NCI-H187 treated with DMSO at 0.1 percent for 48 hours (cell line): ENCODE measurements around the gene ALK.

ENCODE experiments used
- DNase-seq: peaks from one replicate; lab custom pipeline; 2025; lab: John Stamatoyannopoulos, UW

The ALK gene

DNA sequence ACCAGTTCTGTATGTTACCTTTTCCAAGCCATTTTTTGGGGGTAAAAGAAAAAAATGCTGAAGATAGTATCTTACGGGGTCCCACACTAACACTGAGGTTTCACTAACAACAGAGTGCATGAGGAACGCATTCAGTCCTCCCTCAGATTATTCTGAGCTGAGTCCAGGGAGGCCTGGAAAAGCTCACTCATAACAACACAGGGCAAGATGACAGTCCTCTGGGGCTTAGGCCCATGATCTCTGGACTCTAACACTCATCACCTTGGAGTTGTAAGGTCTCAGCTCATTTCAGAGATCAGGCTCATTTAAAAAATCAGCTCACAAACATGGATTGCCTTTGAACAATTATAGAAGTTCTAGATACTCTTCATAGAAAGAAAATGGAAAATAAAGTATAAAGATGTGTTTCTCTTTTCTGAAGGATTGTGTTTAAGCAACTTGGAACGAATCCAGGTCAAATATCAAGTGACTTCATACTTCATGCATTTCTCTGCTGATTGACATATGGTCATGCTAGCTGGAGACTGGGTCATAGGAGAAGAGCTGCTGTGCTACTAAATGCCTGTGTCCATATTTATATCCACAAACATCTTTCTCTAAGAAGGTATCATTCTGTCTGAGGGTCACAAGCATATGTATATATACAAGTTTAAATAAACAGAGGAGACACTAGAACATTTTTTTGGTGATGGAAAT lies 265.8 kb downstream of the ALK start:
- DNase-seq = no peak

DNA sequence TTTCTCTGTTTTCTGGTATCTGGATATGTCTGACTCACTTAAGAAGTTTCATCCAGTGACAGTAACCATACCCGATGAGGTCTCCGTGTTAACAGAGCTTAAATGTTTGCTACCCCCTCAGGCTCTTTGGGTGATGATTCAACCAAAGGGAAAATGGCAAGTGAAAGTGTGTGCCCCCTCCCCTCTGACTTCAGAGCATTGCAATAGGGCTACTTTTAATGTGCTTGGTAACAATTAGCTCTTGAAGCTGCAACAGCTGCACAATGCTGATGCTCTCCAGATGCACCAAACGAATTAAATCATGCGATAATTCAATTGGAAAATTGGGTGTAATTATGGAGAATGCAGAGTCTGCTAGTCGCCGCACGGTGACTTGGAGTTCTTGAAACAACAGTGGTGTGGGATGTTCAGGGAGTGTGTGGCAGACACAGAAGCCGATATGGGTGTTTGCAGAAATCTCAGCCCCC lies 270.7 kb downstream of the ALK start:
- DNase-seq = no peak

DNA sequence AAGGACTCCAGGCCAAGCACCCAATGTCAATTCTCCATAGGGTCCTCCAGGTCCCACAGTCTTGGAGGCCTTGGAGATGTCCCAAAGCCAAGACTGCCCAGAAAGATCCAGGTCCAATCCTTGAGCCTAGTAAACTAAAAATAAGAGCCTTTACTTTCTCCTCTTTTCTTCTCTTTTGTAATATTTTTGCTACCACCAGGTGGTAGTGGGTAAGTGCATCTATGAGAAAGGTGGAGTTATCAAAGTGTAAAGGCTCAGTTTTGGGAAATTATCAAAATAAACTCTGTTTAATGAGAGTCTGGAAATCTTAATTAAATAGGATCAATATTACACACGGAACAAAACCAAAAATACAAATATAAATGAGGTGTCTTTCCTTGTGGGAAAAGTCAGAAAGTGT lies 276.4 kb downstream of the ALK start:
- no peak for DNase-seq

DNA sequence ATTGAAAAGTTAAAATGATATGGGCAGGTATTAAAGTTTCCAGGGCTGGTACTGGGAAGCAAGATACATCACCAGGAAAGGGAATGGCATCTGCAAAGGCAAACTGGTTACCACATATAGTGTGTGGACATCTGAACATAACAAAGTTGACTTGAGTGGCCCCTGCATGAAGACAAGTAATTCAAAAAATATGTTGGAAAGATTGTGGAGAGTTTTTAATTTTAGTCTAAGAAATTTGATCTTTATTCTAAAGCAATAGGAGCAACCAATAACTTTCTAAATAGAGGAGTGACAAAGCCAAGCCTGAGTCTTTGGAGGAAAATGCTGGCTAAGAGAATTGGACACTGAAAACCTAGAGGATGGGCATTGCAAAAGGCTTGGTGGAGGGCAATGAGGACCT lies 278.2 kb downstream of the ALK start:
- DNase-seq = no peak

DNA sequence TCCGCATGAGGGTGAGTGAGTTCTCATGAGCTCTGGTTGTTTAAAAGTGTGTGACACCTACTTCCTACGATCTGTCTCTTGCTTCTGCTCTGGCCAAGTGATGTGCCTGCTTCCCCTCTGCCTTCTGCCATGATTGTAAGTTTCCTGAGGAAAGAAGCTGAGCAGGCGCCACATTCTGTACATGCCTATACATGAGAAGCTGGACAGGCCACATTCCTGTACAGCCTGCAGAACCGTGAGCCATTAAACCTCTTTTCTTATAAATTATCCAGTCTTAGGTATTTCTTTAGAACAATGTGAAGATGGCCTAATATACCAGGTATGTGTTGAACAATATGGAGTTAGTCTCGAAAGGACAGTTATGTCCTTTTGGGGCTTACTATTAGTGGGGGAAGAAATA lies 281.0 kb downstream of the ALK start:
- no peak for DNase-seq

DNA sequence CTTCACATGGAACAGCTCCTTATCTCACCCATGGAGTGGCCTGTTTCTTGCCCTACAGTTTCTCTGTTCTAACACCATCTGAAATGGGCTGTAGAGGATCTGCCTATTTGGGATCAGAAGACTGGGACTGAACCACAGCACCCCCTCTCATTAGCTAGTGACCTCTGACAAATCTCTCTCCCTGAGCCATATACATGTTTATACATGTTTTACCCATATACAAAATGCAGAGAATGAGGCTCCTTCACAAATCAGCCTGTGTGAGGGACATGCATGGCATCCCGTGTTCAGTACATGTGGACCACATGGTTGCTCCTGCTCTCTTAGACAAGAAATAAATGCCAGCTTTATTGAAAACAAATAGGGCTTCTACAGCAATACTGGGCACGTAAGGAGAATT lies 282.7 kb downstream of the ALK start:
- DNase-seq = no peak

DNA sequence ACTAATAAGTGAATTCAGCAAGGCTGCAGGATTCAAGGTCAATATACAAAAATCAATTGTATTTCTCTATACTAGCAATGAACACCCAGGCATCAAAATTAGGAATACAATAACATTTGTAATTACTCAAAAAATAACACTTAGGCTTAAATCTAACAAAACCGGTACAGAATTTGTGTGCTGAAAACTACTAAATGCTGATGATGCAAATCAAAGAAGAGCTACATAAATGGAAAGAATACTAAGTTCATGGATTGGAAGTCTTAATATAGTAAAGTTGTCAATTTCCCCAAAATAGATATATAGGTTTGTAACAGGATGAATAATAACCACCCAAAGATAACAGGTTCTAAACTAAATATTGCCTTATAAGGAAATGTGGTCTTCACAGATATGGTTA lies 286.5 kb downstream of the ALK start:
- no peak for DNase-seq

DNA sequence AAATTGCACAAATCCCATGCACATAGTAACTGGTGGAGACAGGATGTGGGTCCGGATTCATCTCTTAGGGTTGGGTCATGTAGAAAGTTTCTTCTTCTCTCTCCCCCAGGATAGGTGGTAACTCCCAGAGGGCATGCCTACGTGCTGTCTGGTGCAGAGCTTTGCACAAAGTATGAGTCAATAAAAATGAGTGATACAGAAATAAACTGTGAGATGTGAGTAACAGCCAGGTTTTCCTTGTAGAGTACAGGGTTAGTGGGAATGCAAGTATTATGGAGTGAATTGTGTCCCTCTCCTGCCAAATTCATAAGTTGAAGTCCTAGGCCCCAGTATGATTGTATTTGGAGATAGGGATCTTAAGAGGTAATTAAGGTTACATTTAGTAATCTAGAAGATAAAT lies 289.4 kb downstream of the ALK start:
- no peak for DNase-seq

DNA sequence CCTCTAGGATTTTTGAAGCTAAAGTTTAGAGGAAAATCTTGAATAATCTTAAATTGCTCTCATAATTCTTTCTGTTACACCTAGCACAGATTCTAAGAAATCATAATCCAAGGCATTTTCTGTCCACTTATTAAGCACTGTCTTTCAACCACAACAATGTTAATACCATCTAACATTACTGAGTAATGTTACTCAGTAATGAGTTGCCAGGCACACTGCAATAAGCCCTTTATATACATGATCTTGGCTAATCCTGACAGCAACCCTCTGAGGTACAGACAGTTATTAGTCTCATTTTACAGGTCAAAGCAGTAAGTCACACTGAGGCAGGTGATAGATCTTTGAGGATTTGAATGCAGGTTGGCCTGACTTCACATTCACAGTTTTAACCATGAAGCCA lies 291.9 kb downstream of the ALK start:
- no peak for DNase-seq

DNA sequence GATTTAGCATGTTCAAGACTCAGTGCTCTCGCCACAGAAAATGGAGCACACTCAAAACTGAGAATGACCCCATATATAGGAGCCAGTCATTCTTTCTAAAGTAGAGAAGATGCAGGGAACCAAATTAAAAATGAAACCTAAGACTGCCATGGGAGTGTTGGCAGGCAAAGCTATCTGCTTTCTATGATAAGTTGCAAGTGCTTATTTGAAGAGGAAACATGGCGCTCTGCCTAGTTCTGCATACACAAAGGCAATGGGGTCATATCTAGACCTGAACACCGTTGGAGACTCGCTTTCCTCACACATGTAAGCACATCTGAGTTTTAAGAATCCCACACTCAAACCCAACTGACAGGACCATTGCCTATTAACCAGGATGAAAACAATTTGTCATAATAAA lies 292.5 kb downstream of the ALK start:
- DNase-seq = no peak

DNA sequence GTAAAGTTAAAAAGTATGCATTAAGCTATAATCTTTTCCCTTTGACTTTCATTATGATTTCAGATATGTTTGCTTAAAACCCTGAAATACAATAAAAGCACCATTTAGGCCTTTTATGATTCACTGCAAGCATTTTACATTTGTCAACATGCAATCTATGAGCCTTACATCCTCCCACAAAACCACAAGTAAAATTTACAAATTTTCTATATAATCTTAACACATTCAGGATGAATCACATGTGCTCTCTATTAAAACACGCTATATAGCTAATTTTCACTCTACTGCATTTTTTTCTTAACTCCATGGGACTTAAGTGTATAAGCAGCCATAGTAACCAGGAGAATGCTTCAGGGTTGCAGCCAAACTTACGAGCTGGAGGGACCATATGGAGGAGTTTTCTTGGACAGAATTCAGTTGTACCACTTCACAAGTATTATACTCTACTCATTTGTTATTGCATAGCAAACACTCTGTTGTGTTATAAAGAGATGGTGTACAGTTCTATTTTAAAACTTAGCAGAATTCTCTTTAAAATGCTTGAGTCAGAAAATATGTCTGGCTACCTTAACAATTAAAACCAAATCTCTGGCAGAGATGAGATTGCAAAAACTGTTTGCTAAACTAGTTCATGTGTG lies 293.2 kb downstream of the ALK start:
- no peak for DNase-seq

DNA sequence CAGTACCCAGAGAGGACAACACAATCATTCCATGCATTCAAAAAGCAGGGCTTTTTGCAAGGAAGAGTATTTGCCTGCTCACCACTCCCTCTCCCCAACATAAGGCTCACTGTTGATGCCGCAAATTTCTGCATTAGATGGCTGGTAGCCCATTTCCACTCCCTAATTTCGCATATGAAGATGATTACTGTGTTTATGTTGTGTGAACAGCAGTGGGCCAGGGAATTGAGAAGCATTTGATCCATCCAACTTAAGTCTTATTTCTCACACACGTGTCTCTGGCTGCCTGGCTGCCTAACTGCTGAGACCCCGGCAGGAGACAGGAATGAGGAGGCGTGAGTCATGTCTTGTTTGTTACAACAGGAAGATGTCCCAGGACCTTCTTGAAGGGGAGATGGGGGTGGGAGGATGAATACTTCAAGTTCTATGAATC lies 294.1 kb downstream of the ALK start:
- DNase-seq = no peak

DNA sequence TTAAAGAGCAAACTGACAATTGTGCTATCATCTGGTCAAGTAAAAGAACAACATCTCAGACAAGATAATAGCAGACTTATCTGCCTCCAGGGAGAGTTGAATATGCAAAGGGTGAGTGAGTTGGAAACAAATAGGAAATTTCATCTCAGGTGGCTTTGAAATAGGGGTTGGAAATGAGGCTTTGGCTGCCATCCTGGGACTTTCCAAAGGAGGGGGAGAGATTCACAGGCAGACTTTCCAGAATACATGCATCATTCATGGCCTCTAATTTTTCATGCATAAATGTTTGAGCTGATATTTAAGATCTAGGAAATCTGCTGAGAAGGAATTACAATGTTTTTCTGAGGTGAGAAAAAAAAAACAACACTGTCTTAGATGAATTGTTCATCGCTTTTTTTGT lies 300.5 kb downstream of the ALK start:
- no peak for DNase-seq

DNA sequence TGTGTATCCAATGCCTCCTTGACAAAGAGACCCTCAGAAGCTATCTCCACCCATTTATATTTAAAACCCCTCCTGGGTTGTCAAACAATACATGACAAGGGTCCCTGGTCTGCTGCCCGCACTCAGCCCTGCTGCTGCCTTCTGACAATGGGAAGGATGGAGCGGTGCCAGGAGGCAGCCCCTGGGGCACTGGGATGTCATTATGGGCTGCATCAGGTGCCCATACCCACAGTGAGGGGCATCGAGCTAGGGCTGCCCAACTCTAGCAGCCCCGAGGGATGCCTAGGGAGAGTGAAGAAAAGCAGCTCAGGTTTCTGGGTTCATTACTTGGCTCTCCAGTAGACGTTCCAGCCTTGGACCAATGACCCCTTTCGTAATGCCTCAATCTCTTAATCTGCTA lies 301.7 kb downstream of the ALK start:
- no peak for DNase-seq

DNA sequence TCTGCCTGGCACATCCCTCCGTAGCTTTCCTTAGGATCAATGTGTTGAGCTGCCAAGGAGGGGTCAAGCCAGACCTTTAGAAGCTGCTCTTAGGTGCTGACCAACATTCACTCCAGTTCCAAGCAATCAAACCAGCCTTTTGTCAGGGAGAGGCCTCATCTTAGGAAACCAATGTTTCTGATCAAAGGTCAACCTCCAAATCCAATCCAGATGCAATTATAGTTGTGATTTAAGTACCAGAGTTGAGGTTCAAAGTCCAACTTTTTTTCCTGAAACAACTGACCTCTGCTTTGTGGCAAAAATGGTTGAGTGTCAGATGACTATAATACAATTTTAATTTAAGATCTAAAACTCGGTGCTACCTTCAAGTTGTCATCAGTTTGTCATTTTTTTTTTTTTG lies 303.4 kb downstream of the ALK start:
- no peak for DNase-seq

DNA sequence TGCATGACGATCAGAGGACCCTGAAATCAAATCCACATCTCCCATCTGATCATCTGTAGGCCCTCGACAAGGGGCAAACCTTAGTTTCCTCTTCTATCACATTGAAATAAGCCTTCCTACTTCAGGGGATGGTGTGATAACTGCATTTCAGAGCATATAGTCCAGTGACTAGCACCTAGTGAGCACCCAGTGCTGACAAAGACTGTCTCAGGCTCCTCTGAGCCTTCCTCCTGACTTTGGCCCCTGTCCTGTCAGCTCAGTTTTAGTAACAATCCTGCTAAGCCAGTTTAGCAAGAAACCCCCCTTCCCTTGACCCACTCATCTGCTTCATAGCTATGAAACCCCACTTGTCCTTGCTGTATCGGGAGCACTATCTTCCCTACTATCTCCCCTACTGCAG lies 304.0 kb downstream of the ALK start:
- DNase-seq = no peak

DNA sequence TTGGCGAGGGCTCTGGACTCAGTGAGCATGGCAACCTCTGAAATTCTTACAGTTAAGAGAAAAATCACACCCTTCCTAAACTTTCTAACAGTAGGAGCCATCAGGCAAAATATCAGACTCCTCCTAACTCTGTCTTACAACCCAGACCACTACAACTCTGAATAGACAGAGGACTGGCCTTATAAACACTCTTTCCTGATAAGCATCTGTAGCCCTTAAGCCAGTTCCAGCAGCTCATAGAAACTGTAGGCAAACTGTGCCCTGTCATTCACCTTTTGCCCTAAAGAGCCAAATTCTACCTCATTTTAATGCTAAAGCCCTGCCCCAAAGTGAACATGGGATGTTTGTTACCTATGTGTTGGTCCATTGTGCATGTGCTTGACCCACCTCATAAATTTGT lies 304.8 kb downstream of the ALK start:
- no peak for DNase-seq

DNA sequence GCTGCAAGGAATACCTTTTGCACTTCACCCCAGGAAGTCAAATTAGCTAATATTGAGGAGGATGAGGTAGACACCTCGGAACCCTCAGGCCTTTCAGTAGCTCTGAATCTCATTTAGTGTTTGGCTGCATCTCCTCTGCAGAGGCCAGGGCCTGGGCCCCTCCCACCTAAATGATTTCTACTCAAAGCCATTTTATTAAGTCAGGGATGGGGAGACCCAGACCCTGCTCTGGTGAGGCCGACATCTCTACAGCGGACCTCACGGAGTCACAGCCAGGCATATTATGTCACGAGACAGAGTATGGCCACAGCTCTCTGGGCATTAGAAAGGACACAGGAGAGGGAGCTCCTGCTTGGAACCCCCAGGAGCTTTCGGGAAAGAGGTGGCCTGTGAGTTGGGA lies 305.5 kb downstream of the ALK start:
- no peak for DNase-seq

DNA sequence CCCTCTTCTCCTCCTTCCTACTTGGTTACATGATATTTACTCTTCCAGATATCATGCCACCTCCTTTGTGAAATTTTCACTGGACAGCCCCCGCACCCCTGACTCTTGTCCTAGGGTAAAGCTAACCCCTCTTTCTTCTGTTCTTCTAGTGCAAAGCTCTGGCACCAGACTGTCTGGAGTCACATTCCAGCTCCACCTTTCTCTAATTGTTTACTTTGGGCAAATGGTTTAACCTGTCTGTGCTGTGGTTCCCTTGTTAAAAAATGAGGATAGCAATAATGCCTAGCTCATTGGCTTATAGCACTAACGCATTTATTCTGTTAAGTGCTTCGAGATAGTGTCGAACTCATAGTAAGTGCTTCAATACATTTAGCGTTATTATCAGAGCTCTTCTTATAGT lies 306.2 kb downstream of the ALK start:
- DNase-seq = no peak

DNA sequence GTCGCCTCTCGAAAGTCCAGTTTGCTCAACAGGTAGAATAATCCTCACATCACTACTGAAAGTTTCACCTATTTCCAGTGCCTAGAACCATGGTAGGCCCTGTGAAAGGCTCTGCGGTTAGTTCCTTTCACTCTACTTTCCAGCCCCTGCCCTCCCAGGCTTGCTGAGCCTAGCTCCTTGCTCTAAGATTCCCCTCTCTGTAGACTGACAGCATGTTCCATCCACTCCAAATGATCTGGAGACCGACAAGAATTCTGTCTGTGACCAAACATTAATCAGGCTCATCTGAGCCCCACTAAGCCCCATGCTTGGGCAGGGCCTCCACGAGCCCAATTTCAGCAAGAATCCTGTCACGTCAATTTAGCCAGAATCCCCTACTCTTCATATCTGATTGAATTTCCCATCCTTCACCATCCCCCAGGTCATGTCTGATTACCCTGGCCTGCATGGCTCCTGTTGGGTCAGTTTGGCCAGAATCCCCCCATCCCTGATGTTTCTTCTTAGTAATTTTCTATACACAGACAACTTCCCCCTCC lies 307.0 kb downstream of the ALK start:
- no peak for DNase-seq

DNA sequence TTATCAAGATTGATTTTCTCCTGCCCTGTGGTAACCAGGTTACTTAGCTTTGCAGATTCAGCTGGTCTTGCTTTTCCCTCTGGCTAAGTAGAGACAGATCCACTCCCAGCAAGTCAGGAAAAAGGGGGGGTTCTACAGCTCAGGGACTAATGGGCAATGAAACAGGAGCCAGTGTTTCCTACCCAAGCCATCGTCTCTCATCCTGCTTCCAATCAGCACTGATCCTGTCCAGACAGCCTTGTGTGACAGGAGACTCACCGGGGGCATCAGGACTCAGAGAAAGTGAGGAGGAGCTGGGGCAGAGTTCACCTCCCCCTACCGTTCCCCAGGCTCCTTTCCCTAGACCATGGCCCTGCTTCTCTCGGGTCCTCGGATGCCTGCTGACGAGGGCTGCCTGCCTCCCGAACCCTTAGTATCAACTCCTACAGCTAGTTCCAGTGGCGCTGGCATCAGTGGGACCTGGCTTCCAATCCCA lies 307.6 kb downstream of the ALK start:
- DNase-seq = no peak

DNA sequence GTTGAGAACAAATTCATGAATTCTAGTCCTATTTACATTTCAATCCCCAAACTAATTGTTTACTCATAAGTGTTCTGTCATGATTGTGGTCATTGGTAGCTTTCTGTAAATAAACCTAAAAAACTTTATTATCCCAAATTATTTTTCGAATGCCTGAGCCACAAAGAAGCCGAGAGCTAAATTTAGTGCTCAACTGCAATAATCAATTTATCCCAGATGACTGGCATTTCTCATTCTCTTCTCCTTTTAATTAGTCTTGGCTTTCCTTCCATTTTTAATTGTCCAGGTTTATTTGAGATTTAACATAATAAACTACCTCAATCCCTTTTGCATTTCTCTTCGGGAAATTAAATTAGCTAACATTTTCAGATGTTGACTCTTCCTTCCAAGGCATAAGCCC lies 308.3 kb downstream of the ALK start:
- DNase-seq = no peak

DNA sequence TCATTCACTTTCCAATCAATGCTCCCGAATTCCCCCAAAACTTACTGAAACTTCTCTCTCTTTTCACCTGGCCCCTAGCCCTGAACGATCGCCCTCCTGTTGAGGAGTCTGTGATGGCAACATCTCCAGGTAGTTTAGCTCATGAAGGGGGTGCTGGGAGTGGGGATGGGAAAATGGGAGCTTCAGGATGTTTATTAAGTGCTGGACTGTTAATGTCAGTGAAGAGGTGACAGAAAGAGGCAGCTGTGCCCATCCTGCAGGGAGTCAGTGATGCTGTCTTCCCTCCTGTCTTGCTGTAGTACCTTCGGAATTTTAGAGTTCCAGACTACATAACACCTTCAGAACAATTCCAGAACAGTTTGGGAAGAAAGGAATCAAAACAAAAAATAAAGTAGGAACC lies 308.8 kb downstream of the ALK start:
- no peak for DNase-seq

DNA sequence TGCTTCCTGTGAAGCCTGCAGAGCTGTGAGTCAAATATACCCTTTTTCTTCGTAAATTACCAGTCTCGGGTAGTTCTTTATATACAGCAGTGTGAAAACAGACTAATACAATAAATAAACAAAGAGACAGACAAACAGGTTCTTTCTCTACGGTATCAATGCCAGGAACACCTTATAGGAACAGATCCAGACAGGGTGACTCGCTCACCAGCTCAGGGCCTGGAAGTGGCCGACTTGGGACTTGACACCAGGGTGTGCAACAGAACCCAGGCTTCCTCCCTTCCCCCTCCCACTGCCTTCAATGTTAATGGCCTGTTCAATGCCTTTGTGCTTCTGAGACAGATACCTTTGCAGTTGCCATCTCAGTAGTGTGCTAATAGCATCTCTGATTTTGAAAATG lies 309.5 kb downstream of the ALK start:
- no peak for DNase-seq
